ENCODE measurements around the gene OR10H4. TPM values are rescaled to one million over a fixed set of nuclear protein-coding genes. Genes with fewer than 3 reads are reported as not detected.

The OR10H4 gene
- total RNA-seq, 3 donors from 2014 or later: not detected

DNA sequence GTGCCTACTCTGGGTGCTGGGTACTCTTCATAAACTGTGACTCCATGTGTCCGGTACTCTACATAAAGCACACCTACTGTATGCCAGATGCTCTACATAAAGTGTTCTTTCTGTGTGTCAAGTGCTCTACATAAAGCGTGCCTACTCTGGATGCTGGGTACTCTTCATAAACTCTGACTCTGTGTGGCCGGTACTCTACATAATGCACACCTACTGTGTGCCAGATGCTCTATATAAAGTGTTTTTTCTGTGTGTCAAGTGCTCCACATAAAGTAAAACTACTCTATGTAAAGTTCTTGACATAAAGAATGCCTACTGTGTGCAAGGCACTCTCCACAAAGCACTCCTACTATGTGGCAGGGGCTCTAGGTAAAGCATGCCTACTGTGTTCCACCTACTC lies 12.6 kb upstream of the OR10H4 start:
- Histone ChIP-seq H3K36me3 (ENCODE audit: low read depth) (no peaks in the 10 kb centered on the region), H3K4me1 (ENCODE audit: low read depth) (no peaks in the 10 kb centered on the region), H3K9me3 (no peaks in the 10 kb centered on the region), H3K4me3 (no peak overlapping the region)
- DNase-seq (no peak), ATAC-seq (no peak)
- no peak for TF ChIP-seq CTCF (IDR thresholded peaks at IDR 0.05)
- intact Hi-C loops (cut with DNase I, micrococcal nuclease): no loop called here

GRCh38 chr19:15936950-15937349 lies 11.9 kb upstream of the OR10H4 start:
- Histone ChIP-seq H3K4me3 (no peak overlapping the region), H3K9me3 (no peaks in the 10 kb centered on the region), H3K4me1 (ENCODE audit: low read depth) (no peaks in the 10 kb centered on the region), H3K36me3 (ENCODE audit: low read depth) (no peaks in the 10 kb centered on the region)
- no peak for ATAC-seq
- intact Hi-C loops (cut with DNase I, micrococcal nuclease): no loop called here
- TF ChIP-seq CTCF (IDR thresholded peaks at IDR 0.05): no peak
- no peak for DNase-seq

DNA sequence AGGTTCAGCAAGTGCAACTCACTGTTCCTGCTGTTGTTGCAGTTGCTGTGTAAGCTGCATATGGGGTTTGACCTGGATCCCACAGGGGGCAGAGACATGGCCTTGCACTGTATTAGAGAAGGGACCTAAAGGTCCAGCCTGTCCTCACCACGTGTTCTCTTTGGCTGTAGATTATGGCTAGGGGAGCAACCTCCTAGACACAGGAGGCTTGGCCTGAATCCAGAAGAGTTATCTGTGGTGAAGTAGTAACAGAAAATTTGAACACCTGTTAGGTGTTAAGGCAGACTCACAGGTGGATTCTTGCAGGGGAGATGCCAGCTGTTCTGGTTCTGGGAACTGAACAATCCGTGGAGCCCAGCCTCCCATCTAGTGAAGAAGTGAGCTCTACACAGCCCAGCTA lies 11.0 kb upstream of the OR10H4 start:
- ATAC-seq (no peak), DNase-seq (no peak)
- H3K4me1 ChIP-seq (ENCODE audit: low read depth): no peaks in the 10 kb centered on the region
- intact Hi-C loops (cut with DNase I, micrococcal nuclease): no loop called here
- no peaks in the 10 kb centered on the region for H3K9me3 ChIP-seq
- no peak for TF ChIP-seq CTCF (IDR thresholded peaks at IDR 0.05)
- no peaks in the 10 kb centered on the region for H3K36me3 ChIP-seq (ENCODE audit: low read depth)
- no peak overlapping the region for H3K4me3 ChIP-seq

- H3K36me3 ChIP-seq (ENCODE audit: low read depth): no peaks in the 10 kb centered on the region
- intact Hi-C loops (cut with DNase I, micrococcal nuclease): no loop called here
- DNase-seq: no peak
Measured at GRCh38 chr19:15944401-15944800, 4.4 kb upstream of the OR10H4 start.

GRCh38 chr19:15945301-15945700 lies 3.5 kb upstream of the OR10H4 start:
- H3K4me1 ChIP-seq (ENCODE audit: low read depth): no peaks in the 10 kb centered on the region
- no peak for TF ChIP-seq CTCF (IDR thresholded peaks at IDR 0.05)
- DNase-seq (no peak), ATAC-seq (no peak)
- intact Hi-C loops (cut with DNase I, micrococcal nuclease): no loop called here
- no peak overlapping the region for H3K4me3 ChIP-seq
- H3K9me3 ChIP-seq: peaks cover 17% of the 10 kb centered on the region
- no peaks in the 10 kb centered on the region for H3K36me3 ChIP-seq (ENCODE audit: low read depth)

More at GRCh38 chr19:15944401-15944800, 4.4 kb upstream of the OR10H4 start:
- peaks cover 16% of the 10 kb centered on the region for H3K9me3 ChIP-seq
- H3K4me3 ChIP-seq: no peak overlapping the region
- H3K4me1 ChIP-seq (ENCODE audit: low read depth): no peaks in the 10 kb centered on the region
- no peak for TF ChIP-seq CTCF (IDR thresholded peaks at IDR 0.05)
- ATAC-seq: no peak

- Histone ChIP-seq H3K4me1 (ENCODE audit: low read depth) (no peaks in the 10 kb centered on the region), H3K4me3 (no peak overlapping the region), H3K9me3 (no peaks in the 10 kb centered on the region), H3K36me3 (ENCODE audit: low read depth) (no peaks in the 10 kb centered on the region)
- intact Hi-C loops (cut with DNase I, micrococcal nuclease): no loop called here
- ATAC-seq (no peak), DNase-seq (no peak)
- no peak for TF ChIP-seq CTCF (IDR thresholded peaks at IDR 0.05)
Measured at GRCh38 chr19:15954820-15955219, 6.0 kb downstream of the OR10H4 start.
